ENCODE measurements around the gene PDCD1LG2.

Gene PDCD1LG2

DNA sequence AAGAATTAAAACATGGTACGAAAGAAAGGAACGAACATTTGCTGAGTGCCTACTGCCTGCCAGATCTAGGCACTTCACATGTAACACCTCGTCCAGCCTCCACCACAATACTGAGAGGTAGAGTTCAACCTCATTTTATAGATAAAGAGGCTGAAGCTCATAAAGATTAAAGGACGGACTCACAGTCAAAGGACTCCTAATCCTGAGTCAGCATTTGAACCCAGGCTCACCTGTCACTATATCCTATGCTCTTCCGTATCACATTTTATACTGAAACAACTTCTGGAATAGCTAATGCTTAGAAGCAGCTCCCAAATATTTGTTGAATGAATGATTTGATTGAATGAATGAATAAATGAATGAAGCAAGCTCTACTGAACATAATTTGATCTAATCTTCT, 22.5 kb downstream of the PDCD1LG2 start:
- no peak for DNase-seq

DNA sequence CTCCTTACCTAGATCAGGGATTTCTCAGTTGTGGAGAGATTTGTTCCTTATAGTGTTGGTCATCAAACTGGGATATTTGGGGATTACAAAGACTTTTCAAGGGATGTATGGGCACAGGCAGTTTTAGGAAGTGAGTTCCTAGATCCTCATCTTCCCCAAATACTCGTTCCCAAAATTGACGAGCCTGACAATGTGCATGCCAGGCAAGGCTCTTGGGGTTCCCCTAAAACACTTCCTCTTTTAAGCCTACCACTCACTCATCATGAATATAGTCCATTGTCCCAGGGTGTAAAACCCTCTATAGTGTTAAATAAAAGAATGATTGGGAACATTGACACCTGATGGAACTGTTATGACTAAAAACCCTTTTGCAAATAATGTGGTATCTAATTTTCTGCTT, 26.4 kb downstream of the PDCD1LG2 start:
- DNase-seq: no peak

DNA sequence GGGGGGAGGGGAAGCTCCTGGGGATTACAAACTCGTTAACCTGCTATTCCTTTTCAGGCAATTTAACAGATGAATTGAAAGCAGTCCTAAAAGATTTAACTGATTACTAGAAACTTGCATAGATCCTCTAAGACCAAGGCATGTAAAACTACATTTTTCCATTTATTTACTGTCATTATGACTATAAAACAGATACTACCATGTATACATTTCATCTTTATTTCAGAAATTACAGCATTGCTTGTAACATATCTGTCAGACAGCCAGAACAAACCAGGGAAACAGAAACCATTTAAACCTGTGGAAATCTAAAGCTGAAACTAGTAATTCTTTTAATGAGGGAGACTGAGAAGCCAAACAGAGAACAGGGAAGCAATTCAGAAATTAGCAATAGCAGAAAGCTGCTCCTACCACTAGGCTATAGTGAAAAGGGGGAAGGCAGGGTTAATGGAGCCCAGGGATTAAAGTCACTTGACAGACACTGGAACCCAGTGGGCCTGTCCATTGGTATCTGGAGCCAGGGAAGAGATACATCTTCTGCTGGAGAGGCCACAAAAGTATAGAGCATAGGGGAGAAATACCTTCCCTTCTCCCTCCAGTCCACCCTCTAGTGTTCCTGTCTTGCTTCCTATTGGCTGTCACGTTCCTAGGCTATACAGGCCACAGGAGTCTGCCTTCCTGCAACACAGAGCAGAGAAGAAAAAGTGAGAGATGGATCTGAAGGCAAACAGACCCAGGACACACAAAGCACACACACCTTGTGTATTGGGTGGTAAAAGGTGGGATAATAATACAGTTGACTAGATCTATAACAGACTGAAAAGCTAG, 33.8 kb downstream of the PDCD1LG2 start:
- no peak for DNase-seq

- DNase-seq: no peak
Measured at GRCh38 chr9:5549658-5550650, 39.6 kb downstream of the PDCD1LG2 start.

GRCh38 chr9:5551368-5552150, 41.2 kb downstream of the PDCD1LG2 start:
- DNase-seq: no peak

- DNase-seq: no peak
Measured at GRCh38 chr9:5552301-5552700, 42.0 kb downstream of the PDCD1LG2 start.

DNA sequence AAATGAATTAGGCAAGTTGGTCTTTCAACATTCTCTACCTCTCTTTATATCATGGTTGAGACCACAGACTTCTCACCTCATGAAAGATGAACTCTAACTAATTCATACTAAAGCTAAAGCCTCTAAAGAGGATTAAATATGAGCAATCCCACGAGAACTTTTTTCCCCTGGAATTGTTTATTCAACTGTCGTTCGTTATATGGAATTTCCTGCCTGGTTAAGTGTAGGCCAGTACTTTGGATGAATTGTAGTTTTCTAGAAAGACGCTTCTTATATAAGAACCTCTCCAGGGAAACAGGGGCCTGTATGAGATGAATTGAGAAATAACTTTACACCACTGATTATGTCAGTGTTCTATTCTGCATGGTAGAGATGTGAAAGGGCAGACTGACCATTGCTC, 42.9 kb downstream of the PDCD1LG2 start:
- no peak for DNase-seq

DNA sequence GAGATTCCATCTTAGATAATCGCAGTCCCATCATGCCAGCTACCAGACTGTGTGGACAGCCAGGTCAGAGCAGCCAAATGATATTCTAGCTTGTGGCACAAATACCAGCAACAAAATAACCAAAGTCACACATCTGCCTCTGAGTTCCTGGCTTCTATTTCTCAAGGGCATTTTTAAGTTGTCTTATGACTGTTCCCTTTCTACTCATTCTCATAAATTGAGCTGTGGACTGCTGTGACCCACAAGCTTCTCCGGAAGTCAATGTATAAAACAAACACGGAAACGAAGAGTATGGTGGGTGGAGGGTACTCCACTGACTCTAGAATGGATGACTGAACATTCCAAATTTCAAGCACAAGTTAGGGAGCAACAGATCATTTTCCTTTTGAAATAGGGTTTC, 43.9 kb downstream of the PDCD1LG2 start:
- no peak for DNase-seq

DNA sequence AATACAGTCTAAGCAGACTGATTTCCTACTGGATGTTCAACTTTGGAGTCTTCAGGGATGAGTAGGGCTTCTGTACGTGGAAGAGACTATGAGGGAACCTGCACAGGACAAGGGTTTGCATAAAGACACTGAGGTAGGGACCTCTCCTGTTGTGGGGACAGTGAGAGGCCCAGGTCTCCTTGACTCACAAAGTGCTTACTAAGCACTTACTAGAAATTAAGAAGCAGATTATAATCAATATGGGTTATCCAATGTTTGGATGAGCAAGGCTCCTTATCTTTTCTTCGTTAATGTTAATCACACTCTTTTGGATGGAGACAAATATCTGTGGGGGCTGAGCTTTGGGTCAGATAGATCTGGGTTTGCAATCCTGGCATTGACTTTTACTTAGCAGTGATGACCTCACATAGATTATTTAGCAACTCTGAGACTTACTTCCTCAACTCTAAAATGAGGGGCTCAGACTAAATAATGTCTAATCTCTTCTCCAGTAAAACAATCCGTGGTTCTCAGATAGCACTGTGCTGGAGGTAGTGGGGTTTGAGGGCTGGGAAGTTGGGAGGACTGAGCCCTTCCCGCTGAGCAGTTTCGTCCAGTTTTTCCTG, 45.9 kb downstream of the PDCD1LG2 start:
- no peak for DNase-seq

GRCh38 chr9:5557606-5558587, 47.6 kb downstream of the PDCD1LG2 start:
- DNase-seq: no peak

DNA sequence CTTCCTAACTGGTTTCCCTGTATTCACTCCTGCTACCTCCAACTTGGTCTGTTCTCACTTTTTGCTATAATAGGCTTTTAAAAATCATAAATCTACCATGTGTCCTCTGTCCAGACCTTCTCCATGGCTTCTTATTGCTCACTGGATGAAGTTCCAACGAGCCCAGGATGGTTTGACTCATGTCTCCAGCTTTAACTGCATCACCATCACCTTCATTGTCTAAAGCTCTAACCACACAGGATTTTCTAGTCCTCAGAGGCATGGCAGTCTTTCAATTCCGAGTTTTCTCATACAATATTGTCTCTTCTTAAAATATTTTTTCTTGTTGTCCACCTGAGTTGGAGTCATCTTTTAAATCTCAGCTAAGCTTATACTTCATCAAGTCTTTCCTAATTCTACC, 49.3 kb downstream of the PDCD1LG2 start:
- DNase-seq: no peak

DNA sequence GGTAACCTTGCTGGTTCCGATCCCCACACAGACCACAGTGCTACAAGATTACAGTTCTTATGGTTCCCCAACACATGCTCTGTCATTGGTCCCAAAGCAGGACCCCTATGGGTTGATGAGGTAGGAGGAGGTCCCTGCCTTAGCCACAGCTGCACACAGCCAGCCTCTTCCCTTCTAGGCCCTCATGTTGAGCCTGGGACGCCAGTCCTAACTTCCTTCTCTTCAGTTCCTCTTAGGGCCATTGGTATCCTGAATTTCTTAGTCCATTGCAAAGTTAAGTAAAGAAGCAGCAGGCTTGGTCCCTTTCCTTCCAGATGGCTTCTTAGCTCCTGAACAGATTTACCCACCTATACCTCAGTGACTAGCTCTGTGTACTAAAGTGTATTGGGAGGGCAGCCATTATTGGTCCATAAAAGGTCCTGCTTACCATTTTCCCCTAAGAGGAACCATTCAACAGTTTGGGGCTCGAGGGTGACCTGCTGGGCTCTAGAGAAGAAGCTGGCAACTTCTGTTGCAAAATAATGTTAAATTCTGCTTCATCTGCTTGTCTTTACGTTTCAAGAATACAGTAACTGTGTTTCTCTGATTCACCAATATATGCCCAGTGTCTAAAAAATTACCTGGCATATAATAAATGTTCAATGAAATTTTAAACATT, 50.2 kb downstream of the PDCD1LG2 start:
- no peak for DNase-seq

GRCh38 chr9:5561828-5562488, 51.6 kb downstream of the PDCD1LG2 start:
- DNase-seq: no peak

- no peak for DNase-seq
Measured at GRCh38 chr9:5562806-5563416, 52.6 kb downstream of the PDCD1LG2 start.

- DNase-seq: no peak
Measured at GRCh38 chr9:5563417-5563815, 53.1 kb downstream of the PDCD1LG2 start.

- no peak for DNase-seq
Measured at GRCh38 chr9:5563886-5564285, 53.6 kb downstream of the PDCD1LG2 start.

DNA sequence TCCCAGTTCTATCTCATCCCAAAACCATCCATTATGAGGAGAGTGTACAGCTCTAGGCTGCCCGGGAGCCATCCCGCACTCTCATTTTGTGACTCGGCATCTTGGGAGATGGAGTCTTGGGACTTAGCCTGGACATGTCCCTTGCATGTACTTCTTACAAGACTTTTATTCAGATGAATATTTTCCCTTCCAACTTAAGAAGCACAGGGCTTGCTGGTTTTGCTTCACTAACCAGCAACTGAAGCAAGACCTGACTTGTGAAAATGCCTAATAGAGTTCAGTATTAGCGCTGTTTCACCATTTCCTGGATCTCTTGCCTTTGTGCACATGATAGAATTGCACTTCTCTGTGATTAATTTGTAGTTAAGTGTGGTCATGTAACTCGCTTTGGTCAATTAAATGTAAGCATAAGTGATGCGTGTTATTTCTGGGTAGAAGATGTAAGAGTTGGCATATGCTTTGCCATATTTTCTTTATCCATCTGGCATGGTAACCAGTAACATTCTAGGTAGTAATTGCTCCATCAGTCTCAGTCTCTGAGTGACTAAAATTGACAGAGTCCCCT, 55.8 kb downstream of the PDCD1LG2 start:
- no peak for DNase-seq

DNA sequence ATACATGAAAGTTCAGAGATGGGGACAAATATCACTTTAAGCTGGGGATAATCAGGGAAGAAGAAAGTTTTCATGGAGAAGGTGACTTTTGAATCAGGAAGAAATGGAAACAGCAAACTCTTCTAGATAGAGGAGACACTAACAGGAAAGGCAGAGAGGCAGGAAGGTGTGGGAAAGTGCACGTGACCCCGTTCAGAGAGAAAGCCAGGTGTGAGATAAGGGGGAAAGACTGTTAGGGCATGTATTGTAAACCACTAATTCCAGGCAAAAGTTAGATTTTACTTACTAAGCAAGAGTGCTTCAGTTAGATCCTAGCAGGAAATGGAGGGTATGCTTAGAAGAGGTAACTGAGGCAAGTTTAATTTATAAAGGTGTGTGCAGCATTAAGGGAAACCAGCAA, 58.5 kb downstream of the PDCD1LG2 start:
- no peak for DNase-seq

DNA sequence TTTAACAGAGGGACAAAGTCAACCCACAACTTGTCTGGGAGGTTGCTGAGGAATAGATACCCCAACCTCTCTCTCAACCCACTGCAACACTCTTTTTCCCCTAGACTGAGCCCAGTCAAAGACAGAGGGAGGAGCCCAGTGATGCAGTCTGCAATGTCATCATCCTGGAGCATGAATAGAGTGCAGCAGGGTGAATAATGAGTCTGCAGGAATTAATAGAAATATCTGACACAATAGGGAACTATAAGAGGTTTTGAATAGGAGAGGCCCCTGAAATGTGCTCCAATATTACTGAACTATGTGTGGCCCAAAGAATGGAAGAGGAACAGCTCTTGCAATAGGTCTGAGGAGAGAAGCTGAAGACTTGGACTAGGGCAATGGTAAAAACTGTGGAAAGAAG, 59.1 kb downstream of the PDCD1LG2 start:
- no peak for DNase-seq
